ENCODE data around the gene MTM1. TPM values are rescaled to one million over a fixed set of nuclear protein-coding genes. Genes with fewer than 3 reads are reported as not detected.
A peak's percentile ranks its signal among the peaks of the same experiment; 100 is the strongest.

Gene MTM1
- polyA plus RNA-seq, 2 of the 4 experiments (the other 2 are of a cell fraction): 8.5 to 9.0 TPM

DNA sequence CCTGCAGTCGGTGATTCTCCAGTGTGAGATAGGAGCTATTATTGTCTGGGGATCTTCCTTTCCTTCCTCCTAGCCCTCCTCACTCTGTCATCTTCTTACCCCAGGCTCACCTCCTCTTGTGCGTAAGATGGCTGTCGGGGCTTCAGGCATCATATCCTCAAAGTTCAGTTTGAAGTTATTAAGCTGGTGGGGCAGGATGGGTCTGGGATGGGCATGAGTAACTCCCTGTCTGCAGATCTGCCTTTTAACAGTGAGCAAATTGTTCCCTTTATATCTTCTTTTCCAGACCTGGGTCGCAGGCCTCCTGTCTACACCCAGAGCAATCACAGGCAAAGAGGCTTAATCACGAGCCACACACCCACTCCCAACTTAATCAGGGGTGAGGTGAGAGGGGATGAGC, 123.9 kb downstream of the MTM1 start:
- Histone ChIP-seq H3K4me3 (peak overlapping the region; percentile 87), H3K4me2 (peak overlapping the region; percentile 87), H3K4me1 (peaks cover 19% of the 10 kb centered on the region), H3K27ac (peak overlapping the region; percentile 85 to 96; a peak in 5 of 6 replicates), H3K9me3 (peaks cover 12% of the 10 kb centered on the region)
- FAIRE-seq: no peak
- WGBS (ENCODE audit: missing lambda C conversion rate): 78% methylated on average over 5 of the region's 5 CpGs
- POLR2A ChIA-PET: interaction anchor here (0.6 to 2.1 kb wide), 3 partner anchors 10 to 753 kb away, joined by 3 to 8 read pairs (median 4); partner anchors contain the start of gene EOLA2
- no peak for DNase-seq (ENCODE audit: low read depth in 1 of 2, low spot score in 1 of 2)
- CTCF ChIA-PET: interaction anchor here (1.1 to 1.7 kb wide), 3 partner anchors 9 to 25 kb away, joined by 5 to 15 read pairs (median 5); no protein-coding TSS in a partner anchor
- ATAC-seq: no peak
- TF ChIP-seq, protein P1, sequence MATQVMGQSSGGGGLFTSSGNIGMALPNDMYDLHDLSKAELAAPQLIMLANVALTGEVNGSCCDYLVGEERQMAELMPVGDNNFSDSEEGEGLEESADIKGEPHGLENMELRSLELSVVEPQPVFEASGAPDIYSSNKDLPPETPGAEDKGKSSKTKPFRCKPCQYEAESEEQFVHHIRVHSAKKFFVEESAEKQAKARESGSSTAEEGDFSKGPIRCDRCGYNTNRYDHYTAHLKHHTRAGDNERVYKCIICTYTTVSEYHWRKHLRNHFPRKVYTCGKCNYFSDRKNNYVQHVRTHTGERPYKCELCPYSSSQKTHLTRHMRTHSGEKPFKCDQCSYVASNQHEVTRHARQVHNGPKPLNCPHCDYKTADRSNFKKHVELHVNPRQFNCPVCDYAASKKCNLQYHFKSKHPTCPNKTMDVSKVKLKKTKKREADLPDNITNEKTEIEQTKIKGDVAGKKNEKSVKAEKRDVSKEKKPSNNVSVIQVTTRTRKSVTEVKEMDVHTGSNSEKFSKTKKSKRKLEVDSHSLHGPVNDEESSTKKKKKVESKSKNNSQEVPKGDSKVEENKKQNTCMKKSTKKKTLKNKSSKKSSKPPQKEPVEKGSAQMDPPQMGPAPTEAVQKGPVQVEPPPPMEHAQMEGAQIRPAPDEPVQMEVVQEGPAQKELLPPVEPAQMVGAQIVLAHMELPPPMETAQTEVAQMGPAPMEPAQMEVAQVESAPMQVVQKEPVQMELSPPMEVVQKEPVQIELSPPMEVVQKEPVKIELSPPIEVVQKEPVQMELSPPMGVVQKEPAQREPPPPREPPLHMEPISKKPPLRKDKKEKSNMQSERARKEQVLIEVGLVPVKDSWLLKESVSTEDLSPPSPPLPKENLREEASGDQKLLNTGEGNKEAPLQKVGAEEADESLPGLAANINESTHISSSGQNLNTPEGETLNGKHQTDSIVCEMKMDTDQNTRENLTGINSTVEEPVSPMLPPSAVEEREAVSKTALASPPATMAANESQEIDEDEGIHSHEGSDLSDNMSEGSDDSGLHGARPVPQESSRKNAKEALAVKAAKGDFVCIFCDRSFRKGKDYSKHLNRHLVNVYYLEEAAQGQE (IDR thresholded peaks at IDR 0.05): no peak
- TF ChIP-seq HOXA7 (CRISPR knock-in tag; IDR thresholded peaks at IDR 0.05) (no peak), HDAC2 (IDR thresholded peaks at IDR 0.05) (no peak), FOXS1 (CRISPR knock-in tag; IDR thresholded peaks at IDR 0.05) (no peak), FOSL2 (IDR thresholded peaks at IDR 0.05) (no peak), FOSL2 (CRISPR knock-in tag; IDR thresholded peaks at IDR 0.05) (no peak), POLR2AphosphoS2 (conservative IDR thresholded peaks at IDR 0.05; ENCODE audit: low read length) (no peak), PHF8 (IDR thresholded peaks at IDR 0.05; ENCODE audit: borderline replicate concordance, low read depth) (no peak), CHD2 (IDR thresholded peaks at IDR 0.05; ENCODE audit: low read length, partially characterized antibody) (no peak), HOXB5 (CRISPR knock-in tag; IDR thresholded peaks at IDR 0.05) (no peak), CEBPB (IDR thresholded peaks at IDR 0.05) (no peak), JUN (IDR thresholded peaks at IDR 0.05) (no peak), TFCP2L1 (CRISPR knock-in tag; IDR thresholded peaks at IDR 0.05) (no peak), NR3C1 (IDR thresholded peaks at IDR 0.05) (no peak), ZC3H11A (IDR thresholded peaks at IDR 0.05) (no peak)
- TF ChIP-seq, protein P2, sequence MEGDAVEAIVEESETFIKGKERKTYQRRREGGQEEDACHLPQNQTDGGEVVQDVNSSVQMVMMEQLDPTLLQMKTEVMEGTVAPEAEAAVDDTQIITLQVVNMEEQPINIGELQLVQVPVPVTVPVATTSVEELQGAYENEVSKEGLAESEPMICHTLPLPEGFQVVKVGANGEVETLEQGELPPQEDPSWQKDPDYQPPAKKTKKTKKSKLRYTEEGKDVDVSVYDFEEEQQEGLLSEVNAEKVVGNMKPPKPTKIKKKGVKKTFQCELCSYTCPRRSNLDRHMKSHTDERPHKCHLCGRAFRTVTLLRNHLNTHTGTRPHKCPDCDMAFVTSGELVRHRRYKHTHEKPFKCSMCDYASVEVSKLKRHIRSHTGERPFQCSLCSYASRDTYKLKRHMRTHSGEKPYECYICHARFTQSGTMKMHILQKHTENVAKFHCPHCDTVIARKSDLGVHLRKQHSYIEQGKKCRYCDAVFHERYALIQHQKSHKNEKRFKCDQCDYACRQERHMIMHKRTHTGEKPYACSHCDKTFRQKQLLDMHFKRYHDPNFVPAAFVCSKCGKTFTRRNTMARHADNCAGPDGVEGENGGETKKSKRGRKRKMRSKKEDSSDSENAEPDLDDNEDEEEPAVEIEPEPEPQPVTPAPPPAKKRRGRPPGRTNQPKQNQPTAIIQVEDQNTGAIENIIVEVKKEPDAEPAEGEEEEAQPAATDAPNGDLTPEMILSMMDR (IDR thresholded peaks at IDR 0.05): no peak
- TF ChIP-seq, protein P3, sequence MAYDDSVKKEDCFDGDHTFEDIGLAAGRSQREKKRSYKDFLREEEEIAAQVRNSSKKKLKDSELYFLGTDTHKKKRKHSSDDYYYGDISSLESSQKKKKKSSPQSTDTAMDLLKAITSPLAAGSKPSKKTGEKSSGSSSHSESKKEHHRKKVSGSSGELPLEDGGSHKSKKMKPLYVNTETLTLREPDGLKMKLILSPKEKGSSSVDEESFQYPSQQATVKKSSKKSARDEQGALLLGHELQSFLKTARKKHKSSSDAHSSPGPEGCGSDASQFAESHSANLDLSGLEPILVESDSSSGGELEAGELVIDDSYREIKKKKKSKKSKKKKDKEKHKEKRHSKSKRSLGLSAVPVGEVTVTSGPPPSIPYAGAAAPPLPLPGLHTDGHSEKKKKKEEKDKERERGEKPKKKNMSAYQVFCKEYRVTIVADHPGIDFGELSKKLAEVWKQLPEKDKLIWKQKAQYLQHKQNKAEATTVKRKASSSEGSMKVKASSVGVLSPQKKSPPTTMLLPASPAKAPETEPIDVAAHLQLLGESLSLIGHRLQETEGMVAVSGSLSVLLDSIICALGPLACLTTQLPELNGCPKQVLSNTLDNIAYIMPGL (CRISPR knock-in tag; IDR thresholded peaks at IDR 0.05; ENCODE audit: borderline replicate concordance): no peak
- TF ChIP-seq, protein P4, sequence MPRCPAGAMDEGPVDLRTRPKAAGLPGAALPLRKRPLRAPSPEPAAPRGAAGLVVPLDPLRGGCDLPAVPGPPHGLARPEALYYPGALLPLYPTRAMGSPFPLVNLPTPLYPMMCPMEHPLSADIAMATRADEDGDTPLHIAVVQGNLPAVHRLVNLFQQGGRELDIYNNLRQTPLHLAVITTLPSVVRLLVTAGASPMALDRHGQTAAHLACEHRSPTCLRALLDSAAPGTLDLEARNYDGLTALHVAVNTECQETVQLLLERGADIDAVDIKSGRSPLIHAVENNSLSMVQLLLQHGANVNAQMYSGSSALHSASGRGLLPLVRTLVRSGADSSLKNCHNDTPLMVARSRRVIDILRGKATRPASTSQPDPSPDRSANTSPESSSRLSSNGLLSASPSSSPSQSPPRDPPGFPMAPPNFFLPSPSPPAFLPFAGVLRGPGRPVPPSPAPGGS (IDR thresholded peaks at IDR 0.05): no peak

Data from A549 (cell line).